22Rv1 (cell line): ENCODE data around the gene CSGALNACT2.

Experiments used
- H3K27ac ChIP-seq: fragments of 450-650 bp; 2 replicates; pipeline ENCODE4 v1.5.1; 2017
- ZFX ChIP-seq: fragments of 450-650 bp; IDR thresholded peaks from 2 replicates; pipeline ENCODE4 v1.6.1; 2017; ENCODE audit warnings: antibody characterized with exemption, borderline replicate concordance
- TF ChIP-seq, protein P1 (sequence below): fragments of 450-650 bp; IDR thresholded peaks from 2 replicates; pipeline ENCODE4 v1.5.1; 2017; ENCODE audit warnings: mild to moderate bottlenecking

Gene CSGALNACT2

DNA sequence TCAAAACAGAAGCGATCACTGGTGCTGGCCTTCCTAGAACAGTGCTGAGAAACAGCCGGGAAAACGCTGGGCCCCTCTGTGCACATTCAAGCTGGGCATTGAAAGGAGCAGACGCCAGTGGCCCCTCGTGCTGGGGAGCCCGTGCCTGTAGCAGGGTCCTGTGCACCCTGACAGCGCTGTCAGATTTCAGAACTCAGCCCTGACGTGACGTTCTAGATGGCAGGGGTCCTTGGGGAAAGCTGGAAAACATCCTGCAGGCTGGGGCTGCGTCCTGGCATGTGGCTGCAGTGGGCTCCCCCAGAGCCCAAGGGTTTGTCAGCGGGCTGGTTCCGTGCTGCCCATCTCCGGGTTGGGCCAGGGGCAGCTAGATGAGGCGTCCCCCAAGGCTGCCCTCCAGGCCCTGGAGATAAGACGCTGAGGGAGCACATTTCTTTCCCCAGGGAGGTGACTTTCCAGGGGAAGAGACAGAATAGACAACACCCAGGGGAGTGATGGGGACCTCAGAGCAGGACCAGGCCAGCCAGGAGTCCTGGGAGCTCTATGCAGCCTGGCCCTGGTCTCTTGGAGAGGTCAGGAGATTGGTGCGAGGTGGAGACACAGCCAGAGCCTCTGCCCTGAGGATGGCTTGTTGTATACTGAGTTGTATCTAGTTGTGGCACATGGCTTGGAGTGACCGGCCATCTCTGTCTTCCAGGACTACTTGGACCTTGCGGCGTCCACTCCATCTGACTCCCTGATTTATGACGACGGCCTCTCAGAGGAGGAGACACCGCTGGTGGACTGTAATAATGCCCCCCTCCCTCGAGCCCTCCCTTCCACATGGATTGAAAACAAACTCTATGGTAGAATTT is 12.1 kb upstream of the CSGALNACT2 start:
- no peak for TF ChIP-seq ZFX
- TF ChIP-seq, protein P1, sequence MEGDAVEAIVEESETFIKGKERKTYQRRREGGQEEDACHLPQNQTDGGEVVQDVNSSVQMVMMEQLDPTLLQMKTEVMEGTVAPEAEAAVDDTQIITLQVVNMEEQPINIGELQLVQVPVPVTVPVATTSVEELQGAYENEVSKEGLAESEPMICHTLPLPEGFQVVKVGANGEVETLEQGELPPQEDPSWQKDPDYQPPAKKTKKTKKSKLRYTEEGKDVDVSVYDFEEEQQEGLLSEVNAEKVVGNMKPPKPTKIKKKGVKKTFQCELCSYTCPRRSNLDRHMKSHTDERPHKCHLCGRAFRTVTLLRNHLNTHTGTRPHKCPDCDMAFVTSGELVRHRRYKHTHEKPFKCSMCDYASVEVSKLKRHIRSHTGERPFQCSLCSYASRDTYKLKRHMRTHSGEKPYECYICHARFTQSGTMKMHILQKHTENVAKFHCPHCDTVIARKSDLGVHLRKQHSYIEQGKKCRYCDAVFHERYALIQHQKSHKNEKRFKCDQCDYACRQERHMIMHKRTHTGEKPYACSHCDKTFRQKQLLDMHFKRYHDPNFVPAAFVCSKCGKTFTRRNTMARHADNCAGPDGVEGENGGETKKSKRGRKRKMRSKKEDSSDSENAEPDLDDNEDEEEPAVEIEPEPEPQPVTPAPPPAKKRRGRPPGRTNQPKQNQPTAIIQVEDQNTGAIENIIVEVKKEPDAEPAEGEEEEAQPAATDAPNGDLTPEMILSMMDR = no peak
- H3K27ac ChIP-seq = no peak overlapping the region

DNA sequence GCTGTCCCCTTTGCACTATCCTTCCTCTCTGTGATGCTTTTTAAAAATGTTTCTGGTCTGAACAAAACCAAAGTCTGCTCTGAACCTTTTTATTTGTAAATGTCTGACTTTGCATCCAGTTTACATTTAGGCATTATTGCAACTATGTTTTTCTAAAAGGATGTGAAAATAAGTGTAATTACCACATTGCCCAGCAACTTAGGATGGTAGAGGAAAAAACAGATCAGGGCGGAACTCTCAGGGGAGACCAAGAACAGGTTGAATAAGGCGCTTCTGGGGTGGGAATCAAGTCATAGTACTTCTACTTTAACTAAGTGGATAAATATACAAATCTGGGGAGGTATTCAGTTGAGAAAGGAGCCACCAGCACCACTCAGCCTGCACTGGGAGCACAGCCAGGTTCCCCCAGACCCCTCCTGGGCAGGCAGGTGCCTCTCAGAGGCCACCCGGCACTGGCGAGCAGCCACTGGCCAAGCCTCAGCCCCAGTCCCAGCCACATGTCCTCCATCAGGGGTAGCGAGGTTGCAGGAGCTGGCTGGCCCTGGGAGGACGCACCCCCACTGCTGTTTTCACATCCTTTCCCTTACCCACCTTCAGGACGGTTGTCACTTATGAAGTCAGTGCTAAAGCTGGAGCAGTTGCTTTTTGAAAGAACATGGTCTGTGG is 11.4 kb upstream of the CSGALNACT2 start:
- TF ChIP-seq, protein P1 = no peak
- TF ChIP-seq ZFX = no peak
- H3K27ac ChIP-seq = no peak overlapping the region

DNA sequence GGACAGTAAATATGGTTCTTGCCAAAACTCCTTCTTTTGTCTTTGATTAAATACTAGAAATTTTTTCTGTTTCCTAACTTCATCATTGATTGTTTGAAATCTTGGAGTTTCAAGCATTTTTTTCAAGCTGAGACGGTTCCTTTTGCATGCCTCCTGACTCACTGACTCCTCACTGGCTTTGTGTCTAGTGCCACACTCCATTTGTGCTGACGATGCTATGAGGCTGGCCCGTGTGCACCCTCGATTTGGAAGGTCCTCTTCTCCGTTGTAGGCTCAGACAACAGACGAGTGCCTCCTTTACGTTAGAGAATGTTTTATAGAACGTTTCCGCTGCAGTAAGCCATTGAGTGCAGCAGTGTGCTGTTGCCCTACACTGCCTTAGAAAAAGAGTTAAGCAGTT is 10.8 kb upstream of the CSGALNACT2 start:
- TF ChIP-seq, protein P1 = no peak
- no peak for TF ChIP-seq ZFX

DNA sequence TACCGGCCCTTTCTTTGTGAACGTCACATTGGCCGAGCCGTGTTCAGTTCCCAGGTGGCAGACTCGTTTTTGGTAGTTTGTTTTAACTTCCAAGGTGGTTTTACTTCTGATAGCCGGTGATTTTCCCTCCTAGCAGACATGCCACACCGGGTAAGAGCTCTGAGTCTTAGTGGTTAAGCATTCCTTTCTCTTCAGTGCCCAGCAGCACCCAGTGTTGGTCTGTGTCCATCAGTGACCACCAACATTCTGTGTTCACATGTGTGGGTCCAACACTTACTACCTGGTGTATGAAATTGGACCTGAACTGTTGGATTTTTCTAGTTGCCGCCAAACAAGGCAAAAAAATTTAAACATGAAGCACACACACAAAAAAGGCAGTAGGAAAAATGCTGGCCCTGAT is 9.9 kb upstream of the CSGALNACT2 start:
- no peak overlapping the region for H3K27ac ChIP-seq
- TF ChIP-seq ZFX = no peak
- TF ChIP-seq, protein P1 = no peak

More for the DNA sequence above, 10.8 kb upstream of the CSGALNACT2 start:
- H3K27ac ChIP-seq = no peak overlapping the region

DNA sequence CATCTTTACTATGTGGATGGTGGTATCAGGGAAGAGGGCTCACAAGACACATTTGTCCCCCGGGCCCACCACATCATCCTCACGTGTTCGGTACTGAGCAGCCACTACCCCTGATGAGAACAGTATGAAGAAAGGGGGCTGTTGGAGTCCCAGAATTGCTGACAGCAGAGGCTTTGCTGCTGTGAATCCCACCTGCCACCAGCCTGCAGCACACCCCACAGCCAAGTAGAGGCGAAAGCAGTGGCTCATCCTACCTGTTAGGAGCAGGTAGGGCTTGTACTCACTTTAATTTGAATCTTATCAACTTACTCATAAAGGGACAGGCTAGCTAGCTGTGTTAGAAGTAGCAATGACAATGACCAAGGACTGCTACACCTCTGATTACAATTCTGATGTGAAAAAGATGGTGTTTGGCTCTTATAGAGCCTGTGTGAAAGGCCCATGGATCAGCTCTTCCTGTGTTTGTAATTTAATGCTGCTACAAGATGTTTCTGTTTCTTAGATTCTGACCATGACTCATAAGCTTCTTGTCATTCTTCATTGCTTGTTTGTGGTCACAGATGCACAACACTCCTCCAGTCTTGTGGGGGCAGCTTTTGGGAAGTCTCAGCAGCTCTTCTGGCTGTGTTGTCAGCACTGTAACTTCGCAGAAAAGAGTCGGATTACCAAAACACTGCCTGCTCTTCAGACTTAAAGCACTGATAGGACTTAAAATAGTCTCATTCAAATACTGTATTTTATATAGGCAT is 9.1 kb upstream of the CSGALNACT2 start:
- no peak overlapping the region for H3K27ac ChIP-seq
- no peak for TF ChIP-seq ZFX
- TF ChIP-seq, protein P1 = no peak

DNA sequence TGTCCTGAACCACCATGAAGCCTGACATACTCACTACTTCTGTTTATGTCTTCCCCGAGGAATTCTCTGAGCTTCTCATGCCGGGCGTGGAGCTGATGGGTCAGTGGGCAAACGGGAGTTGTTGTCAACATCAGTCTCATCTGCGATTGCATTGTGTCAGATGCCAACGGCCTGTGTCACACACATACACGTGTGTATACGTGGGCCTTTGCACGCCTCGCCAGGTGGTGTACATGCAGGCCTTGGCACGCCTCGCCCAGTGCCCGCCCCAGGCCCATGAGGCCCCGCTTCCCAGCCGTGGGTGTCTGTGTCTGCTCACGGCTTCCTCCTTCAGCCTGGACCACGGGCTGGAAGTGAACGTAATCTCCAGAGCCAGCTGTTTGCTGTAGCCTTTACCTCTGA is 7.5 kb upstream of the CSGALNACT2 start:
- TF ChIP-seq, protein P1 = no peak

More for the DNA sequence above, 7.5 kb upstream of the CSGALNACT2 start:
- no peak overlapping the region for H3K27ac ChIP-seq
